ENCODE results near the gene APOBEC3F. TPM values are rescaled to one million over a fixed set of nuclear protein-coding genes. Genes with fewer than 3 reads are reported as not detected.

The APOBEC3F gene
- total RNA-seq, 4 donors from 2014 or later = 2.5 to 6.0 (median 5.0) TPM

Small RNA genes lying within 50 kb of the gene (small RNA-seq; reads per million reads assigned to genes)
- not detected for gene AL022318.2

Other genes starting within 250 kb of the APOBEC3F start
- gene DNAL4, start 246.7 kb upstream of the APOBEC3F start, total RNA-seq = 10 to 100 TPM; 30.9 to 50.0 (median 37.9) TPM
- 1 to 10 TPM; 3.6 to 8.7 (median 4.4) TPM for gene NPTXR, start 196.8 kb upstream of the APOBEC3F start, total RNA-seq
- 100 to 1,000 TPM in 2 of 4 donors, 10 to 100 TPM in 2; 47.2 to 118 (median 85.0) TPM for gene CBX6, start 168.6 kb upstream of the APOBEC3F start, total RNA-seq
- under 1 TPM in 1 of 4 donors, not detected in 3; 0.67 TPM for gene APOBEC3A, start 83.3 kb upstream of the APOBEC3F start, total RNA-seq
- 1 to 10 TPM in 3 of 4 donors, not detected in 1; 1.7 to 5.1 (median 2.9) TPM for gene APOBEC3B, start 58.5 kb upstream of the APOBEC3F start, total RNA-seq
- 10 to 100 TPM in 1 of 4 donors, 1 to 10 TPM in 3; 8.3 to 14.4 (median 9.0) TPM for gene APOBEC3C, start 26.6 kb upstream of the APOBEC3F start, total RNA-seq
- gene APOBEC3D, start 19.7 kb upstream of the APOBEC3F start, total RNA-seq = 1 to 10 TPM in 2 of 4 donors, under 1 TPM in 1, not detected in 1; 0.89 to 2.7 (median 1.1) TPM
- gene APOBEC3G, start 36.4 kb downstream of the APOBEC3F start, total RNA-seq = 10 to 100 TPM in 2 of 4 donors, 1 to 10 TPM in 2; 7.2 to 17.7 (median 9.9) TPM
- gene APOBEC3H, start 56.4 kb downstream of the APOBEC3F start, total RNA-seq = under 1 TPM in 1 of 4 donors, not detected in 3; 0.67 TPM
- 10 to 100 TPM; 49.2 to 88.0 (median 61.9) TPM for gene CBX7, start 111.8 kb downstream of the APOBEC3F start, total RNA-seq
- 10 to 100 TPM in 1 of 4 donors, 1 to 10 TPM in 3; 3.6 to 10.5 (median 3.9) TPM for gene PDGFB, start 204.1 kb downstream of the APOBEC3F start, total RNA-seq

Measured in thyroid gland (tissue), 4 donors.